ENCODE data around the gene APBA3. TPM values are rescaled to one million over a fixed set of nuclear protein-coding genes. Genes with fewer than 3 reads are reported as not detected.

The APBA3 gene
- total RNA-seq, 1 experiment from 2014 or later, result 19.6 TPM

GRCh38 chr19:3745363-3746045, 16.0 kb downstream of the APBA3 start:
- H3K4me1 Mint-ChIP-seq (ENCODE audit: low read depth, unreplicated experiment), result no peaks in the 10 kb centered on the region
- H3K27ac Mint-ChIP-seq (ENCODE audit: unreplicated experiment), result no peak overlapping the region
- no peak overlapping the region for H3K4me3 Mint-ChIP-seq (ENCODE audit: low read depth, unreplicated experiment)
- intact Hi-C loops (cut with micrococcal nuclease; ENCODE audit: unreplicated experiment), result no loop called here
- BruUV-seq (replicated peaks), result no TSS peak
- DNase-seq, result no peak
- no peak for TF ChIP-seq CTCF (IDR thresholded peaks at IDR 0.05; ENCODE audit: unreplicated experiment)
- no peaks in the 10 kb centered on the region for H3K9me3 Mint-ChIP-seq (ENCODE audit: low read depth, unreplicated experiment)
- CTCF ChIA-PET, result no interaction called here
- H3K27me3 Mint-ChIP-seq (ENCODE audit: unreplicated experiment), result no peaks in the 10 kb centered on the region
- peaks cover 45% of the 10 kb centered on the region for H3K36me3 Mint-ChIP-seq (ENCODE audit: insufficient read depth, unreplicated experiment)

- Mint-ChIP-seq H3K4me1 (ENCODE audit: low read depth, unreplicated experiment) (no peaks in the 10 kb centered on the region), H3K27me3 (ENCODE audit: unreplicated experiment) (no peaks in the 10 kb centered on the region), H3K36me3 (ENCODE audit: insufficient read depth, unreplicated experiment) (peaks cover 30% of the 10 kb centered on the region), H3K4me3 (ENCODE audit: low read depth, unreplicated experiment) (no peak overlapping the region), H3K9me3 (ENCODE audit: low read depth, unreplicated experiment) (no peaks in the 10 kb centered on the region), H3K27ac (ENCODE audit: unreplicated experiment) (no peak overlapping the region)
- CTCF ChIA-PET, result no interaction called here
- TF ChIP-seq CTCF (IDR thresholded peaks at IDR 0.05; ENCODE audit: unreplicated experiment), result no peak
- no TSS peak for BruUV-seq (replicated peaks)
- intact Hi-C loops (cut with micrococcal nuclease; ENCODE audit: unreplicated experiment), result no loop called here
- no peak for DNase-seq
These were observed 18.0 kb downstream of the APBA3 start for GRCh38 chr19:3743486-3743885.

- no peaks in the 10 kb centered on the region for H3K9me3 Mint-ChIP-seq (ENCODE audit: low read depth, unreplicated experiment)
- CTCF ChIA-PET, result no interaction called here
These were observed 21.1 kb downstream of the APBA3 start for GRCh38 chr19:3740431-3740830.

GRCh38 chr19:3738477-3739220, 22.8 kb downstream of the APBA3 start:
- no peak for DNase-seq
- Mint-ChIP-seq H3K36me3 (ENCODE audit: insufficient read depth, unreplicated experiment) (peaks cover 33% of the 10 kb centered on the region), H3K4me1 (ENCODE audit: low read depth, unreplicated experiment) (no peaks in the 10 kb centered on the region), H3K4me3 (ENCODE audit: low read depth, unreplicated experiment) (no peak overlapping the region), H3K9me3 (ENCODE audit: low read depth, unreplicated experiment) (no peaks in the 10 kb centered on the region), H3K27ac (ENCODE audit: unreplicated experiment) (no peak overlapping the region), H3K27me3 (ENCODE audit: unreplicated experiment) (no peaks in the 10 kb centered on the region)
- no TSS peak for BruUV-seq (replicated peaks)
- CTCF ChIA-PET, result no interaction called here
- TF ChIP-seq CTCF (IDR thresholded peaks at IDR 0.05; ENCODE audit: unreplicated experiment), result no peak
- intact Hi-C loops (cut with micrococcal nuclease; ENCODE audit: unreplicated experiment), result no loop called here

More at GRCh38 chr19:3740431-3740830, 21.1 kb downstream of the APBA3 start:
- Mint-ChIP-seq H3K4me1 (ENCODE audit: low read depth, unreplicated experiment) (no peaks in the 10 kb centered on the region), H3K36me3 (ENCODE audit: insufficient read depth, unreplicated experiment) (peaks cover 33% of the 10 kb centered on the region), H3K27me3 (ENCODE audit: unreplicated experiment) (no peaks in the 10 kb centered on the region), H3K4me3 (ENCODE audit: low read depth, unreplicated experiment) (no peak overlapping the region), H3K27ac (ENCODE audit: unreplicated experiment) (no peak overlapping the region)
- intact Hi-C loops (cut with micrococcal nuclease; ENCODE audit: unreplicated experiment), result no loop called here
- BruUV-seq (replicated peaks), result no TSS peak
- TF ChIP-seq CTCF (IDR thresholded peaks at IDR 0.05; ENCODE audit: unreplicated experiment), result no peak
- no peak for DNase-seq
